IMR-90 (cell line): ENCODE measurements around the gene SLC35E4. TPM values are rescaled to one million over a fixed set of nuclear protein-coding genes. Genes with fewer than 3 reads are reported as not detected.

Experiments
- ATAC-seq: fragments of 200-7000 bp; cut with Tn5 transposase; 2 replicates; pipeline ENCODE4 v1.9.1; 2020; ENCODE audit warnings: low read depth, mild to moderate bottlenecking, moderate library complexity
- BruUV-seq: library from RNA; stranded (reverse); fragments of 400-500 nt; replicated peaks from 2 replicates; lab custom pipeline; 2021; lab: Mats Ljungman, UMichigan
- CTCF ChIA-PET: fragments of 300-600 bp; formaldehyde crosslinking; extraction: SDS; loops from one replicate; lab custom pipeline; 2021; ENCODE audit warnings: antibody characterized with exemption; lab: Yijun Ruan, JAX
- POLR2A ChIA-PET: fragments of 300-600 bp; sonication (Branson Sonifier 250); formaldehyde crosslinking; loops from one replicate; lab custom pipeline; 2022; ENCODE audit warnings: antibody characterized with exemption; ENCODE audit not compliant: unreplicated experiment; lab: Charles Lee
- DNase-seq: peaks from one replicate; pipeline ENCODE4 v3.0.0; 2013
- H2AFZ ChIP-seq: replicated peaks from 2 replicates; pipeline ENCODE3; 2013; ENCODE audit warnings: low read length, mild to moderate bottlenecking; ENCODE audit not compliant: poor library complexity
- H2AK5ac ChIP-seq: 2 replicates; pipeline ENCODE4 v1.6.1; 2013; ENCODE audit warnings: low read depth, low read length, inconsistent platforms
- H2AK9ac ChIP-seq: replicated peaks from 2 replicates; pipeline ENCODE3; 2013; ENCODE audit warnings: mild to moderate bottlenecking, low read depth, low read length, moderate library complexity; ENCODE audit not compliant: poor library complexity
- H2BK120ac ChIP-seq: 2 replicates; pipeline ENCODE4 v1.6.1; 2013; ENCODE audit warnings: low read depth, low read length, inconsistent platforms
- H2BK15ac ChIP-seq: 3 replicates; pipeline ENCODE4 v1.6.1; 2013; ENCODE audit warnings: low read depth, low read length, inconsistent platforms
- H2BK20ac ChIP-seq: 2 replicates; pipeline ENCODE4 v1.6.1; 2013; ENCODE audit warnings: low read depth, mild to moderate bottlenecking, inconsistent platforms, low read length, moderate library complexity
- H2BK5ac ChIP-seq: 2 replicates; pipeline ENCODE4 v1.6.1; 2013; ENCODE audit warnings: mild to moderate bottlenecking, low read depth, low read length, inconsistent platforms; ENCODE audit not compliant: poor library complexity, severe bottlenecking
- H3K14ac ChIP-seq: replicated peaks from 2 replicates; pipeline ENCODE4 v1.6.1; 2013; ENCODE audit warnings: low read depth, low read length, inconsistent platforms
- H3K18ac ChIP-seq: 2 replicates; pipeline ENCODE4 v1.6.1; 2013; ENCODE audit warnings: low read depth, low read length, control low read depth
- H3K23ac ChIP-seq: 2 replicates; pipeline ENCODE4 v1.6.1; 2013; ENCODE audit warnings: low read depth, low read length, inconsistent platforms
- H3K27ac ChIP-seq: 2 replicates; pipeline ENCODE4 v1.5.1; 2013; ENCODE audit warnings: mild to moderate bottlenecking, control low read depth, low read length; ENCODE audit not compliant: insufficient read depth
- H3K27me3 ChIP-seq: 2 replicates; pipeline ENCODE4 v1.6.1; 2013; ENCODE audit warnings: low read length; ENCODE audit not compliant: control insufficient read depth, insufficient read depth
- H3K36me3 ChIP-seq: 2 replicates; pipeline ENCODE4 v1.6.1; 2013; ENCODE audit warnings: low read length, mixed read lengths; ENCODE audit not compliant: control insufficient read depth, insufficient read depth
- H3K4ac ChIP-seq: 2 replicates; pipeline ENCODE4 v1.6.1; 2013; ENCODE audit warnings: low read depth, low read length, inconsistent platforms
- H3K4me1 ChIP-seq: 2 replicates; pipeline ENCODE4 v1.6.1; 2013; ENCODE audit warnings: low read length, mixed read lengths; ENCODE audit not compliant: control insufficient read depth, insufficient read depth
- H3K4me2 ChIP-seq: 2 replicates; pipeline ENCODE4 v1.6.1; 2013; ENCODE audit warnings: low read depth, mild to moderate bottlenecking, control low read depth, low read length, moderate library complexity
- H3K4me3 ChIP-seq: 2 replicates; pipeline ENCODE4 v1.5.1; 2013; ENCODE audit warnings: low read depth, mild to moderate bottlenecking, control low read depth, low read length, moderate library complexity; ENCODE audit not compliant: insufficient read depth
- H3K56ac ChIP-seq: 2 replicates; pipeline ENCODE4 v1.6.1; 2013; ENCODE audit warnings: low read length, inconsistent platforms; ENCODE audit not compliant: insufficient read depth; ENCODE audit errors: extremely low read depth
- H3K79me1 ChIP-seq, 2 experiments: 2 replicates each; pipeline ENCODE4 v1.6.1; 2013; ENCODE audit warnings: low read length in 2 of 2, inconsistent platforms in 1 of 2, low read depth in 1 of 2
- H3K9ac ChIP-seq: 2 replicates; pipeline ENCODE4 v1.6.1; 2013; ENCODE audit warnings: low read depth, low read length, control low read depth
- H3K9me1 ChIP-seq: 2 replicates; pipeline ENCODE4 v1.6.1; 2013; ENCODE audit warnings: low read length, inconsistent platforms; ENCODE audit not compliant: insufficient read depth
- H3K9me3 ChIP-seq: 2 replicates; pipeline ENCODE4 v1.6.1; 2013; ENCODE audit warnings: low read length; ENCODE audit not compliant: control insufficient read depth, insufficient read depth
- H4K20me1 ChIP-seq: 2 replicates; pipeline ENCODE4 v1.6.1; 2013; ENCODE audit warnings: low read length, inconsistent platforms; ENCODE audit not compliant: insufficient read depth
- H4K5ac ChIP-seq: 2 replicates; pipeline ENCODE4 v1.6.1; 2013; ENCODE audit warnings: mild to moderate bottlenecking, low read depth, low read length, control low read depth
- H4K8ac ChIP-seq, 2 experiments: 2 replicates each; pipeline ENCODE4 v1.6.1; 2013; ENCODE audit warnings: low read depth in 2 of 2, low read length in 2 of 2, control low read depth in 1 of 2, inconsistent platforms in 1 of 2
- H4K91ac ChIP-seq: 2 replicates; pipeline ENCODE4 v1.6.1; 2013; ENCODE audit warnings: low read depth, low read length, inconsistent platforms; ENCODE audit not compliant: insufficient read depth
- BHLHE40 ChIP-seq: fragments of 150-350 bp; IDR thresholded peaks from 2 replicates; pipeline ENCODE4 v1.6.1; 2016; ENCODE audit warnings: mild to moderate bottlenecking, low read depth, low read length
- CEBPB ChIP-seq: IDR thresholded peaks from 2 replicates; pipeline ENCODE4 v1.6.1; 2012; ENCODE audit warnings: low read depth, low read length, improper control_type of control experiment
- ELK1 ChIP-seq: fragments of 150-350 bp; IDR thresholded peaks from 2 replicates; pipeline ENCODE4 v1.6.1; 2016; ENCODE audit warnings: low read depth, mild to moderate bottlenecking, low read length, moderate library complexity, borderline replicate concordance
- FOS ChIP-seq: fragments of 150-350 bp; IDR thresholded peaks from 2 replicates; pipeline ENCODE4 v1.6.1; 2016; ENCODE audit warnings: low read depth, low read length
- MAFK ChIP-seq: IDR thresholded peaks from 2 replicates; pipeline ENCODE4 v1.6.1; 2012; ENCODE audit warnings: low read depth, low read length, improper control_type of control experiment
- MAZ ChIP-seq: IDR thresholded peaks from 2 replicates; pipeline ENCODE4 v1.6.1; 2012; ENCODE audit warnings: low read depth, mild to moderate bottlenecking, low read length, improper control_type of control experiment, moderate library complexity, borderline replicate concordance
- MXI1 ChIP-seq: IDR thresholded peaks from 2 replicates; pipeline ENCODE4 v1.6.1; 2012; ENCODE audit warnings: low read depth, mild to moderate bottlenecking, low read length, moderate library complexity, borderline replicate concordance
- NFE2L2 ChIP-seq: fragments of 150-350 bp; IDR thresholded peaks from 2 replicates; pipeline ENCODE4 v1.6.1; 2016; ENCODE audit warnings: low read depth, mild to moderate bottlenecking, low read length
- POLR2A ChIP-seq: IDR thresholded peaks from 2 replicates; pipeline ENCODE4 v1.6.1; 2012; ENCODE audit warnings: mild to moderate bottlenecking, low read depth, low read length
- RAD21 ChIP-seq: IDR thresholded peaks from 2 replicates; pipeline ENCODE4 v1.6.1; 2012; ENCODE audit warnings: low read length, improper control_type of control experiment
- RCOR1 ChIP-seq: IDR thresholded peaks from 2 replicates; pipeline ENCODE4 v1.6.1; 2012; ENCODE audit warnings: mild to moderate bottlenecking, low read length, improper control_type of control experiment; ENCODE audit not compliant: insufficient replicate concordance
- RFX5 ChIP-seq: IDR thresholded peaks from 2 replicates; pipeline ENCODE4 v1.8.0; 2012; ENCODE audit warnings: low read depth, mild to moderate bottlenecking, low read length, moderate library complexity
- SMC3 ChIP-seq: fragments of 150-350 bp; IDR thresholded peaks from 2 replicates; pipeline ENCODE4 v1.6.1; 2016; ENCODE audit warnings: low read depth, mild to moderate bottlenecking, antibody characterized with exemption, low read length, moderate library complexity
- WGBS, 2 experiments: methylation state at CpG; one replicate each; pipeline versions ENCODE4 v1.1.5 to v1.1.7; 2013; ENCODE audit warnings: missing lambda C conversion rate in 2 of 2; ENCODE audit not compliant: insufficient read length in 1 of 2; ENCODE audit errors: extremely low coverage in 2 of 2; 5-methylcytosine and 5-hydroxymethylcytosine counted together
- dilution Hi-C: fragments of 300-500 bp; cut with HindIII; formaldehyde crosslinking; loops from one replicate; pipeline ENCODE4 v1.14.3; 2018; ENCODE audit warnings: low sequenced_read_pairs; ENCODE audit not compliant: unreplicated experiment
- in situ Hi-C: fragments of 300-500 bp; cut with MboI; formaldehyde crosslinking; loops from 3 replicates; pipeline ENCODE4 v1.14.3; 2019; ENCODE audit warnings: low sequenced_read_pairs, inconsistent platforms, mixed read lengths
- intact Hi-C: fragments of 100-400 bp; cut with micrococcal nuclease; formaldehyde crosslinking; loops from 2 replicates; pipeline ENCODE4 v1.10.0; 2022
- polyA plus RNA-seq, 3 experiments: library from polyadenylated mRNA; depleted of rRNA; stranded (reverse); fragments of >200 nt; gene quantifications; 2 replicates each; pipeline ENCODE4 v1.2.3, GENCODE V29; 2012; ENCODE audit warnings: low replicate concordance in 1 of 3
- total RNA-seq: library from RNA; depleted of rRNA; stranded (reverse); fragments of >200 nt; gene quantifications from 2 replicates; pipeline ENCODE4 v1.2.3, GENCODE V29; 2012
- TF ChIP-seq, protein P1 (sequence below): fragments of 150-350 bp; IDR thresholded peaks from 2 replicates; pipeline ENCODE4 v1.6.1; 2017; ENCODE audit warnings: mild to moderate bottlenecking, antibody characterized with exemption, low read length, low read depth
- TF ChIP-seq, protein P2 (sequence below): conservative IDR thresholded peaks from 2 replicates; pipeline ENCODE4 v1.5.1; 2012; ENCODE audit warnings: mild to moderate bottlenecking, low read depth, low read length, improper control_type of control experiment

SLC35E4 gene
- total and polyA plus RNA-seq, 2 of the 4 experiments (the other 2 are of a cell fraction), result 5.7 to 6.8 TPM

- no TSS peak for BruUV-seq
- H2BK15ac ChIP-seq, result no peak overlapping the region
- no peak overlapping the region for H3K9ac ChIP-seq
- intact Hi-C loops (no loop called here), dilution Hi-C loops (no loop called here), in situ Hi-C loops (no loop called here)
- H2AK9ac ChIP-seq, result no peak overlapping the region
- H3K27me3 ChIP-seq, result no peaks in the 10 kb centered on the region; the same call in 1 of the 2 replicates
- no peak overlapping the region for H3K4me3 ChIP-seq
- 0 out of 2 replicates have a peak, but pooled peaks cover 3% of the 10 kb centered on the region for H3K9me1 ChIP-seq
- WGBS, 2 experiments, result no CpG with 5 or more reads among the region's 3 CpGs
- H2BK20ac ChIP-seq, result no peak overlapping the region
- H3K23ac ChIP-seq, result no peak overlapping the region
- no peak overlapping the region for H4K8ac ChIP-seq
- H2AFZ ChIP-seq, result no peak overlapping the region
- H3K4me2 ChIP-seq, result no peak overlapping the region
- ATAC-seq, result no peak
- H3K4ac ChIP-seq, result no peak overlapping the region
- H4K5ac ChIP-seq, result no peak overlapping the region
- no peak overlapping the region for H2AK5ac ChIP-seq
- no peaks in the 10 kb centered on the region for H3K9me3 ChIP-seq
- H3K18ac ChIP-seq, result no peak overlapping the region
- H2BK120ac ChIP-seq, result no peak overlapping the region
- H4K91ac ChIP-seq, result no peak overlapping the region
- H3K27ac ChIP-seq, result no peak overlapping the region
- no peak overlapping the region for H3K14ac ChIP-seq
- POLR2A ChIA-PET, result no interaction called here
- H4K20me1 ChIP-seq, result no peaks in the 10 kb centered on the region
- H3K36me3 ChIP-seq, result no peaks in the 10 kb centered on the region
- peaks cover 5% of the 10 kb centered on the region for H3K4me1 ChIP-seq
- no peak overlapping the region for H2BK5ac ChIP-seq
- peak; percentile 43 for DNase-seq
- no peaks in the 10 kb centered on the region for H3K79me1 ChIP-seq
- H3K56ac ChIP-seq, result no peak overlapping the region
- TF ChIP-seq SMC3 (peak; percentile 10; the same call in 1 of the 2 replicates), MXI1 (no peak), RFX5 (no peak), MAFK (no peak), RAD21 (peak; percentile 31; the same call in 1 of the 2 replicates), CEBPB (no peak), ELK1 (no peak), FOS (no peak), RCOR1 (no peak), POLR2A (no peak), BHLHE40 (no peak), MAZ (no peak), NFE2L2 (no peak)
- TF ChIP-seq, protein P1, sequence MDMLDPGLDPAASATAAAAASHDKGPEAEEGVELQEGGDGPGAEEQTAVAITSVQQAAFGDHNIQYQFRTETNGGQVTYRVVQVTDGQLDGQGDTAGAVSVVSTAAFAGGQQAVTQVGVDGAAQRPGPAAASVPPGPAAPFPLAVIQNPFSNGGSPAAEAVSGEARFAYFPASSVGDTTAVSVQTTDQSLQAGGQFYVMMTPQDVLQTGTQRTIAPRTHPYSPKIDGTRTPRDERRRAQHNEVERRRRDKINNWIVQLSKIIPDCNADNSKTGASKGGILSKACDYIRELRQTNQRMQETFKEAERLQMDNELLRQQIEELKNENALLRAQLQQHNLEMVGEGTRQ, result no peak
- TF ChIP-seq, protein P2, sequence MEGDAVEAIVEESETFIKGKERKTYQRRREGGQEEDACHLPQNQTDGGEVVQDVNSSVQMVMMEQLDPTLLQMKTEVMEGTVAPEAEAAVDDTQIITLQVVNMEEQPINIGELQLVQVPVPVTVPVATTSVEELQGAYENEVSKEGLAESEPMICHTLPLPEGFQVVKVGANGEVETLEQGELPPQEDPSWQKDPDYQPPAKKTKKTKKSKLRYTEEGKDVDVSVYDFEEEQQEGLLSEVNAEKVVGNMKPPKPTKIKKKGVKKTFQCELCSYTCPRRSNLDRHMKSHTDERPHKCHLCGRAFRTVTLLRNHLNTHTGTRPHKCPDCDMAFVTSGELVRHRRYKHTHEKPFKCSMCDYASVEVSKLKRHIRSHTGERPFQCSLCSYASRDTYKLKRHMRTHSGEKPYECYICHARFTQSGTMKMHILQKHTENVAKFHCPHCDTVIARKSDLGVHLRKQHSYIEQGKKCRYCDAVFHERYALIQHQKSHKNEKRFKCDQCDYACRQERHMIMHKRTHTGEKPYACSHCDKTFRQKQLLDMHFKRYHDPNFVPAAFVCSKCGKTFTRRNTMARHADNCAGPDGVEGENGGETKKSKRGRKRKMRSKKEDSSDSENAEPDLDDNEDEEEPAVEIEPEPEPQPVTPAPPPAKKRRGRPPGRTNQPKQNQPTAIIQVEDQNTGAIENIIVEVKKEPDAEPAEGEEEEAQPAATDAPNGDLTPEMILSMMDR, result peak; percentile 27; the same call in 1 of the 2 replicates
- CTCF ChIA-PET, result interaction anchor here (0.6 kb wide), 2 partner anchors 154 to 850 kb away, joined by 3 to 4 read pairs; no protein-coding TSS in a partner anchor
Observed at GRCh38 chr22:30602049-30602448, 33.5 kb upstream of the SLC35E4 start.
